ENCODE measurements around the gene ELAVL4.

DNA sequence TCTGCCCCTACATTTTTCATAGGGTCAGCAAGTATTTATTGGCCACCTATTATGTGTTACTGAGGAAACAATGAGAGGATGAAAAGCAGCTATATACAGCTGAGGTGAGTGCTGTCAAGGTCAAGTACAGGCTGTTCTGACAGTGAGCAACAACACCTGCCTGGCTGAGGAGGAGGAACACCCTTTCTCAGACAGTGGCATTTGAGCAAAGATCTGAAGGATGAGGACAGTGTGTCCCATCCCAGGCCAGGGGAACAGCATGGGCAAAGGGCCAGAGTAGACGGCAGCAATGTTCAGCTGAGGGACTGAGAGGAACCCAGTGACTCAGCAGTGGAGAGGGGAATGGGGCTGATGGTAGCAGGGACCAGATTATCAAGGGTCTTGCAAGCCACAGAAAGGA is 101.0 kb downstream of the ELAVL4 start:
- TF ChIP-seq POLR2A (IDR thresholded peaks at IDR 0.05): no peak
- TF ChIP-seq, protein P1, sequence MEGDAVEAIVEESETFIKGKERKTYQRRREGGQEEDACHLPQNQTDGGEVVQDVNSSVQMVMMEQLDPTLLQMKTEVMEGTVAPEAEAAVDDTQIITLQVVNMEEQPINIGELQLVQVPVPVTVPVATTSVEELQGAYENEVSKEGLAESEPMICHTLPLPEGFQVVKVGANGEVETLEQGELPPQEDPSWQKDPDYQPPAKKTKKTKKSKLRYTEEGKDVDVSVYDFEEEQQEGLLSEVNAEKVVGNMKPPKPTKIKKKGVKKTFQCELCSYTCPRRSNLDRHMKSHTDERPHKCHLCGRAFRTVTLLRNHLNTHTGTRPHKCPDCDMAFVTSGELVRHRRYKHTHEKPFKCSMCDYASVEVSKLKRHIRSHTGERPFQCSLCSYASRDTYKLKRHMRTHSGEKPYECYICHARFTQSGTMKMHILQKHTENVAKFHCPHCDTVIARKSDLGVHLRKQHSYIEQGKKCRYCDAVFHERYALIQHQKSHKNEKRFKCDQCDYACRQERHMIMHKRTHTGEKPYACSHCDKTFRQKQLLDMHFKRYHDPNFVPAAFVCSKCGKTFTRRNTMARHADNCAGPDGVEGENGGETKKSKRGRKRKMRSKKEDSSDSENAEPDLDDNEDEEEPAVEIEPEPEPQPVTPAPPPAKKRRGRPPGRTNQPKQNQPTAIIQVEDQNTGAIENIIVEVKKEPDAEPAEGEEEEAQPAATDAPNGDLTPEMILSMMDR (IDR thresholded peaks at IDR 0.05): no peak
- no peak for TF ChIP-seq POLR2AphosphoS5 (IDR thresholded peaks at IDR 0.05)

Data from prostate gland (tissue), 2 donors.